ENCODE data around the gene CDR2. TPM values are rescaled to one million over a fixed set of nuclear protein-coding genes. Genes with fewer than 3 reads are reported as not detected.
A peak's percentile ranks its signal among the peaks of the same experiment; 100 is the strongest.
"Not testable (repeated sequence)": the region's sequence is repeated elsewhere in the genome, so short reads cannot be mapped to it uniquely, and the experiment has no call there.

The CDR2 gene
- 19.8 TPM for total RNA-seq

DNA sequence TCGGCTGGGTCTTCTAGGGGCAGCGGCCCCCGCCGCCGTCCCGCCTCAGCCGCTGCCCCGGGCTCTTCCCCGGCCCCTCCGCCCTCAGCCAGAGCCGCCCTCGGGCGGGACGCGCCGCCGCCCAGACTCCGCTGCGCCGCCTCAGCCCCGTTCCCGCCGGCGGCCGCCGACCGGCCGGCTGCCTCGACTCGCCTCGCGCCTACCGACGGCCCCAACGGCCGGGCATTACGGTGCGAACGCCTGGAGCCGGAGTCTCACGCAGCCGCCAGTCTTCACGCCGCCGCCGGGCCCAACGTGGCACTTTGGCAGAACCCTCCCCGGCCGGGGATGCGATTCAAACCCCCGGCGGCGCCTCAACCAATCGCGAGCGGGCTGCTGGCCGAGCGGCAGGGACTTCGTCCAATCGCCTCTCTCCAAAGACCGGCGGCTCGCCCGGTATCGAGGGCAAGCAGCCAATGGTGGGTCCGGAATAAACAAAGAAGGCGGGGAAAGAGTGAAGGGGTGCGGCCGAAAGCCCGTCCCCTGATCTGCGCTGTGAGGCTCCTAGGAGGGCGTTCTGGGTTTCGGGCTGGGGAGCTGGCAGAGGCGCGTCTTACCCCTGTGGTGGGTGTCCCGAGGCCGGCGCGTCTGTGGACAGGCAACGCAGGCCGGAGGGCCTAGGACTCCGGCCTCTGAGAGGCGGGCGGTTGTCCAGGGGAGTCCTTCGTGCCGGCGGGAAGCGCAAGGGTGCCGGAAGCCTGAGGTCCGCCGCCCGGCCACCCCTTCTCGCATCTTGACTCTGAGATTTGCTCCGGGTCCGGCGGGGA lies at the start of gene CDR2:
CDR2 (minus strand) TSS at position 309 of the 806 bp plus-strand sequence. CDS start 310 bp downstream, outside the sequence.
- DNase-seq, result peak; percentile 95

DNA sequence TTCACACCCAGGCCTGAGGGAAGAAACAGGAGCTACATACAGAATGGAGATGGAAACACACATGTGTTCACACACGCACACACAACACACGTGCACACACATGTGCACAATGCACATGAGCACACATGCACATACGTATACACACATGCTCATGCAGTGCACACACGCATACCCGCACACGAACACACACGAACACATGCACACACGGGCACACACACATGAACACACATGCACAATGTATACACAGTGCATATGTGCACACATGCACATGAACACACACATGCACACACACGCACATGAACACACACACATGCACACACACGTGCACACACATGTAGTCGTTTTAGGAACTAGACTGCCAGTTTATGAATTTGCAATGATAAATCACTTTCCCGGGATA lies 49.3 kb upstream of the CDR2 start:
- no peak for DNase-seq

DNA sequence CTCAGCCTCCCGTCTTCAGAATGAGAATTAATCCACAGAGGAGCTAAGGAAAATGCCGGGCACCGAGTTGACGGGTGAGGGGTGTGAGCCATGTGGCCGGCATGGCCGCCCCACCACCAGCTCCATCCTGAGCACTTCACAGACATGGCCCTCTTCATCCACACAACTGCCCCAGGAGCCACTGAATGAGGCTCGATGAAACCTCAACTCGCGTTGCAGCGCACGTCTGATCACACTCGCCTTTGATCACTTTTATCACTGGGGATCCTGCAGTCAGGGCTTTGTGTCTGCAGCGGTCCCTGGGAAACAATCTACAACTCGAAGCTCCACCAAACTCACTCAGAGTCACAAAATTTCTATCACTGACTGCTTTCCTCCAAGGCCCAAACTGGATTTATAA lies 46.7 kb upstream of the CDR2 start:
- DNase-seq, result no peak

DNA sequence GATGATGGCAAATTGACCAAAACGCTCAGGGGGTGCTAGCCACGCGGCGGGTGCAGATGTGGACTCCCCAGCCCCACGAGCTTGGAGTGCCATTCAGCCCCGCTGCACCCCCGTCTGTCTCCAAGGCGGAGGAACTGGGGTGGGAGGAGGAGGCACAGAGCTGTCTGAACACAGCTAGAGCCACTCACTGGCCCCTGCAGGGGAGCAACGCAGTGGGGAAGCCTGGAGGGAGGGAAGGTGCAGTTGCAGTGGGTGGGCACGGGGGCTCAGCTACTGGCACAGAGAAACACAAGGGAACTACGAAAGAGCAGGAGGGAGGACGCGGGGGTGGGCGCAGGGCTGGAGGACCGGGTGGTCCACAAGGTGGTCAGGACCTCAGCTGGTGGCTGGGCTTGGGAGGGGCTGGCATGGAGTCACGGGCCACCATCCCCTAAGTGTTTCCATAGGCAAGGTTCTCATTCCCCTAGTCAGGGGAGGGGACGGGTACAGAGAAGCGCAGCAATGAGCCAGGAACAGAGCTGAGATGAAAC lies 46.3 kb upstream of the CDR2 start:
- no peak for DNase-seq

DNA sequence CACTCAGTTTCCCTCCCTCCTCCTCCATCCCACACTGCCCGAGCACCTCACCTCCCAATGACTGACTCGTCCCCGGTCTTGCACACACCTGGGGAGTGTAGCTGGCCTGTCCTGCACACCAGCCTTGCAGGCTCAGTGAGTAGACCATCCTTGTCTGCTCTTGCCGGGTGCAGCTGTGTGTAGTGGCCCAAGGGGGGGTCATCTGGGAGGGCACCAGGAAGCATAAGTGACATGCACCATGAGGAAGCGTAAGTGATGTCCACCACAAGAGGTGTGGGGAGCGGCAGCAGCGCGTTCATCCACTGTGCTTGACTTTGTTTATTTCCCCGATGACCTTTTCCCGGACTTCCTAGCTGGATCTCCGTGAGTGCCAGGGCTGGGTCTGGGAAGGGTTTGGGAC lies 45.5 kb upstream of the CDR2 start:
- no peak for DNase-seq

DNA sequence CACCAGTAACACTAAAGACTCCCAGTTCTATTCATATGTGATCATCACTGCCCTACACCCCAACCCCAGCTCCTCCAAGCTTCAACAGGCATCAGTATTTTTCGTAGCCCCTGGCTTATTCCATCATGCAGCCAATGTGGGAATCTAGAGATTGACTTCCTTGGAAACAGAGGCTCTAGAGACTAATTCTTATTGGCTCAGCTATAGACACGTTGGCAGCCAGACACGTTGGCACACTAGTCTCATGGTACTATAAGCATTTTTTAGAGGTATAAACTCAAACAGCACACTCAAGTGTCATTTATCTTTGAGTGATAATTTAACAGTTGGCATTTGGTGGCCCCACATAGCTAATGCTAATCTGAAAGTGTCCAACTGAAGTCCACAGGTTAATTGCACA lies 44.4 kb upstream of the CDR2 start:
- no peak for DNase-seq

DNA sequence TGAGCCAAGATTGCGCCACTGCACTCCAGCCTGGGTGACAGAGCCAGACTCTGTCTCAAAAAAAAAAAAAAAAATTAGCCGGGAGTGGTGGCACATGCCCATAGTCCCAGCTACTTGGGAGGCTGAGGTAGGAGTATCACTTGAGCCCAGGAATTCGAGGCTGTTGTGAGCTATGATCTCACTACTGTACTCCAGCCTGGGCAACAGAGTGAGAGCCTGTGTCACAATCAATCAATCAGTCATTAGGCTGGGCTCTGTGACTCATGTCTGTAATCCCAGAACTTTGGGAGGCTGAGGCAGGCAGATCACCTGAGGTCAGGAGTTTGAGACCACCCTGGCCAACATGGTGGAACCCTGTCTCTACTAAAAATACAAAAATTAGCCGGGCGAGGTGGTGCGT lies 43.4 kb upstream of the CDR2 start:
- not testable (repeated sequence) for DNase-seq

DNA sequence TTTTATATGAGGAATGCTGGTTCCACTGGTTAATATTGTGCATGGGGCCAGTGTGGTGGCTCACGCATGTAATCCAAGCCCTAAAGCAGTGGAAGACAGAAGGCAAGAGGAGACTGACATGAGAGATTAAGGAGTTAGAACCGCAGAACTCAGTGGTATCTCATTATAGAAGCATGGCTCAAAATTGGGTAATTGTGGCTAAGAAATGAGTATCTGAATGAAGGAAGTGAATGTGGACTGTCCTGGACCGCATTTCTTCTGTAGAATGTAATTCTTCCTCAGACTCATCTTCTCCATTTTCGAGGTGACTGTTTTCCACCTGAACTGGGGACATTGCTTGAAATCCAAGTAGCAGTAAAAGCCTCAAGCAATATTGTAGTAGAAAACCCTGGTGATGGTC lies 42.6 kb upstream of the CDR2 start:
- no peak for DNase-seq

DNA sequence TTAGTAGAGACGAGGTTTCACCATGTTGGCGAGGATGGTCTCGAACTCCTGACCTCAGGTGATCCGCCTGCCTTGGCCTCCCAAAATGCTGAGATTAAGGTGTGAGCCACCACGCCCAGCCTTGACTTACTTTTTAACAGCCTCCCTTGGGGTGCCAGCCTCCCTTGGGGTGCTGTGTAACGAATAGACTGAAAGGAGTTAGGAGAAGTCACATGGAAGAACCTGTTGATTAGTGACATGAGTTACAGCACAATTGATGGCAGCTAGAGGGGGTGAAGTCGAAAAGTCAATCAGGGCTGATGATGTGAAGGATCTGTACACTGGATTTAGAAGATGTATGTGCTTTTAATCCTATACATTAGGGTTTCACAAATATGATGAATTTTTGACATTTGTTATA lies 39.4 kb upstream of the CDR2 start:
- no peak for DNase-seq

DNA sequence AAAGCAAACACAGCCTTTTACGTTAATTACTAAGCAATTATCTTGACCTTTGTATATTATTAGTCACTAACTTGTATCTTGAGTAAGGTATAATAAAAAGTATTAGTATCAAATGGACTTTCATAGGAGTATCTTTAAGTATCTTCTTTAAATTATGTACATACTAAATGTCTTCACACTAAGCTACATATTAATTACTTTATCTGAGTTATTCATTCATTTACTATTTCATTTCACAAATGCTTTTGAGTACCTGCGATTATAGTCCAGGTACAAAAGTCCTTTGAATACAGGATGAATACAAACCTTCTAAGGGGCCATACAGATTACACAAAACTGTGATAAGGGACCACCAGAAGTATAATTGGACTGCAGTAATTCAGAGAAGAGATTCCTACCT lies 33.1 kb upstream of the CDR2 start:
- DNase-seq, result no peak

DNA sequence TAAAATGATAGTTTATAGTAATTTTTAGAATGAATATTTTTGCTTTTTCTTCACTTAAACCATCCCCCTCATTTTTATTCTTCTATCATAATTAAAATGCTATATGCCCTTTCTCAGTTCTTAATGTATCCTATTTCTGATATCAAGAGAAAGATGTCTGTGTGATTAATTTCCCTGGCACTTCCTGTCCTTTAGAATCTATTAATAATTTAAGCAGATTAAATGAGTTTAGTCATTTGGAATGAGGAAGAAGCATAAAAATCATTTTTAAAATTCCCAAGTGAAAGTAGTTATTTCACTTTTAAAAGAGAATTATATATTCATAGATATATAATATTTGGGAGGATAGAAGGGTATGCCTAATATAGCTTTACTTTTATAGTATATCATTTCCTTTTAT lies 27.8 kb upstream of the CDR2 start:
- no peak for DNase-seq

DNA sequence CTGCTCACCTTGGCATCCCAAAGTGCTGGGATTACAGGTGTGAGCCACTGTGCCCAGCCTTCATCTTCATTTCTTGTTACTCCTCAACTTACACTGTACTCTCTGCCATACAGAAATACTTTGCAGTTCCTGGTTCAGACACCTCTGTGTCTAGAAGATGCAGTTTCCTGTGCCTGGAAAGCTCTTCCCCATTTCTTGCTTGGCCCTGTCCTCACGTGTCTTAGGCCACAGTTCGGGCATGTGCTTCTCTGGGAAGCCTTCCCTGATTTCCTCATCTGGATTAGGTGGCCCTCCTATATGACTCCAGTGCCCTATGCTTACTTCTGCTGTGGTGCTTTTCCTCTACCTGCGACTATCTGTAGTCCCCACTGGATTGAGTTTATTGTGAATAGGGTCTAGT lies 26.5 kb upstream of the CDR2 start:
- DNase-seq, result no peak

DNA sequence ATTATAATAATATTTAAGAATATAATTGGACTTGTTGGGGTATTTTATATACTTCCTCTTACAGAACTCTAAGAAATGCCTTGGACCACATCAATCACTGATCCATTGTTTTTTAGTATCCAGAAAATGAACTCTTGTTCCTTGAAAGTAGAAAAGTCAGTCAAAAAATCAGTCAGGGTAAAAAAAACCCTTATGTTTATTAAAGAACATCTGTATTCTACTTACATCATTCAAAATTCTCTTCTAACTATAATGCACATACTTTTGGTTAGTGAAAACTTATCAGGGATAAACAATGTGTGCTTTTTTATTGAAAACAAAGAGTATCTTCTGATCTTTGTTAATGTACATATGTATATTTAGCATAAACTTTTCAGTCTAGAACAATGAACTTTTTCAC lies 23.5 kb upstream of the CDR2 start:
- no peak for DNase-seq

DNA sequence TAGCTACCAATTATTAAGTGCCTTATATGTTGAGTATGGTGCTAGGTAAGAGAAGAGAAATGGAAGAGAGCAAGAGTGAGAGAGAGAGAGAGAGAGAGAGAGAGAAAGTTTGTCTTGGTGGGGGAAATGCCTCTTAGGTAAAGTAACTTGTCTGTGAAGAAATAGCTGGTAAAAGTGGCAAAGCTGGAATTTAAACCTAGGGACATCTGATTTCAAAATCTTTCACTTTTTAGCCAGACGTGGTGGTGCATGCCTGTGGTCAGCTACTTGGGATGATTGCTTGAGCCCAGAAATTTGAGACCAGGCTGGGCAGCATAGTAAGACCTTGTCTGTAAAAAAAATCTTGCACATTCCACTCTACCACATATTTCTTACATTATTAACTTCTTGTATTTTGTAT lies 23.0 kb upstream of the CDR2 start:
- no peak for DNase-seq

DNA sequence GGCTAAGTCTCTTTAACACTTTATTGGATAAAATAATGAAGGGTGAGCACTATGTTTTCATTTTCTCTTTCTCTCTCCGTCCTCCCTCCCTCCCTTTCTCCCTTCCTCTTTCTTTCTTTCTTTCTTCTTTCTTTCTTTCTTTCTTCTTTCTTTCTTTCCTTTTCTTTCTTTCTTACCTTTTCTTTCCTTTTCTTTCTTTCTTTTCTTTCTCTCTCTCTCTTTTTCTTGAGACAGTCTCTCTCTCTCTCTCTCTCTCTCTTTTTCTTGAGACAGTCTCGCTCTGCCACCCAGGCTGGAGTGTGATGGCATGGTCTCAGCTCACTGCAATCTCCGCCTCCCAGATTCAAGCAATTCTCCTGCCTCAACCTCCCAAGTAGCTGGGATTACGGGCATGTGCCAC lies 21.5 kb upstream of the CDR2 start:
- DNase-seq, result no peak

DNA sequence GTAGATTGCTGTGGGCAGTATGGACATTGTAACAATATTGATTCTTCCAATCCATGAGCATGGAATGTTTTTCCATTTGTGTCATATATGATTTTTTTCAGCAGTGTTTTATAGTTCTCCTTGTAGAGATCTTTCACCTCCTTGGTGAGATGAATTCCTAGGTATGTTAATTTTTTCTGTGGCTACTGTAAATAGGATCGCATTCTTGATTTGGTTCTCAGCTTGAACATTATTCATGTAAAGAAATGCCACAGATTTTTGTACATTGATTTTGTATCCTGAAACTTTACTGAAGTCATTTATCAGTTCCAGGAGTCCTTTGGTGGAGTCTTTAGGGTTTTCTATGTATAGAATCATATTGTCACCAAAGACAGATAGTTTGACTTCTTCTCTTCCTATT lies 19.7 kb upstream of the CDR2 start:
- no peak for DNase-seq

DNA sequence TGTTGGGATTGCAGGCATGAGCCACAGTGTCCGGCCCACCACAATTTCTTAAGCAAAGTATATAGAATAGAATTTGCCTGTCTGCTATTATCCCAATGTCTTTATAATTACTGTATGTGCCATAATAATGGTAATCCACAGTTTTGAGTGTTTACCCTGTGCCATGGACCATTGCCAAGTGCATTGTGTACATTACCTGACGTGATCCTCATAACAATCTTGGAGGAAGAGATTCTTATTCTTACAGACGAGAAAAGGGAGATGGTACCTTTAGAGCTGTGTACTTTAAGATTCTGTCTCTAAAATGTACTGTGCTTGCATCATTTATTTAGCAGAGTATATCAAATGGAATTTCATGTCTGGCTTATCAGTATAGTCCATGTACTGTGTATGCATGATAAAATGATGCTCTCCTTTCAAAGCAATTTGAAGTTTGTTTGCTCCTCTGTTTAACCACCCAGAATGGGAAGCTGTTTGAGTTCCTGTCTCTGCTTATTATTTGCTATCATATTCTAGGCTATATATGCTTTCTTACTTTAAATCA lies 13.8 kb upstream of the CDR2 start:
- no peak for DNase-seq

DNA sequence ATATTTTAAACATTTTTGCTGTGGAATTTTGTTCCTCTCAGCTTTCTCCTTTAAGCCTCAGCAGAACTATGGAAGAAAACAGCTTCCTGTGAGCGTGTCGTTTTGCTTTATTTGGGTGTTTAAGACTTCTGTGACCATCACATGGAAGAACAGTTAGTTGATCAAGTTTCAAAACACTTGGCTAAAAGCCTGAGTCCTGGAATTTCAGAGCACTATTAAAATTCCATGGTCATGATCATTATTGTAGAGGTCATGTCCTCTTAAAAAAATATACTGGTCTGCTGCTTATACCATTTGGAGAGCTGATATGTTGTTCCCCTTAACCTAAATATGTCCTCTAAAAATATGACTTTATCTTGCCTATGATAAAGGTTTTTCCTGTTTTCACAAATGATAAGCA lies 12.6 kb upstream of the CDR2 start:
- DNase-seq, result no peak

DNA sequence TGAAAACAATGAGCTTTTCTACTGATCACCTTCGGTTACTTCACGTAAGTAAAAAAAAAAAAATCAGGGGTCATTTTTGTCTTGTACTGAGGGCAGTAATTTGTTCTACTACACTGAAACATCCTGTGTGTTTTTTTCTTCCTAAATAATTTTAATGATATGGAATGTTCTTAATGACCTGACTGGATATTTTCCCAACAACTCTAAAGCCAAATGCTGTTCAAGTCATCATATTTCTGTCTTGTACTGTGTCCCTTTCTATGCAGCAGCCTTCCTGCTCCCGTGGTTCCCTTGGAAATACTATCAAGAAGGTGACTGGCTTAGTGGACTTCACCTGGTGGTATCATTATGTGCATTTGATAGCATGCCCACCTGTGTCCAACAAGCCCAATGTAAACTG lies 10.8 kb upstream of the CDR2 start:
- no peak for DNase-seq

DNA sequence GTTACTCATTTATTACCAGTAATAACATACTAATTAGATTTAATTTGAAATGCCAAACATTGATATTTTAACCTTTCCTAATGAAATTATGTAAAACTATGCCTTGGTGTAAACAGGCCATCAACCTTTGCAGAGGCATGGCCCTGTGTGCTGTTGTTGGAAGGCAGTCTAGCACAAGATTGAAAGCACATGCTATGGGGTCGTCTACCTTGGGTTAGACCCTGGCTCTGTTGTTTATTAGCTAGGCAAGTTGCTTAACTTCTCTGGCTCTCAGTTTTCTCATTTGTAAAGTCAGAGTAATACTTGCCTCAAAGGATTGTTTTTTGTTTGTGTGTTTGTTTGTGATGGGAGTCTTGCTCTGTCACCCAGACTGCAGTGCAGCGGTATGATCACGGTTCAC lies 9.4 kb upstream of the CDR2 start:
- no peak for DNase-seq

DNA sequence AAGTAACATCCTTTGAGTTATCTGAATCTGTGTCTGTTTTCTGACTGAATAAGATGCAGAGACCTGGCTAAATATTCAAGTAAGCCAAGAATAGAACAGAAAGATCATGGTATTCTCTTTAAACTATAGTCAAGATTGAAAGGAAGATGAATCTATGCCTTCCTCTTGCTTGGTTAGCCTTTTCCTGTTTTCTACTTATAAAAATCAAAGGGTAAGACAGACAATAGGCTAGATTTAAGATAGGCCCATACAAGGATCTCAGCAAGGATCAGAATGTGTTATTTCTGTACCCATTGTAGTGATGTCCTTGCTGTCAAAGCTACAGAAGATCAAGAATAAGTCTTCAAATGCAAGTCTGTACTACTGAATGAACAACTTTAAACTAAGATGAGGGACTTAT lies 7.0 kb upstream of the CDR2 start:
- DNase-seq, result no peak

DNA sequence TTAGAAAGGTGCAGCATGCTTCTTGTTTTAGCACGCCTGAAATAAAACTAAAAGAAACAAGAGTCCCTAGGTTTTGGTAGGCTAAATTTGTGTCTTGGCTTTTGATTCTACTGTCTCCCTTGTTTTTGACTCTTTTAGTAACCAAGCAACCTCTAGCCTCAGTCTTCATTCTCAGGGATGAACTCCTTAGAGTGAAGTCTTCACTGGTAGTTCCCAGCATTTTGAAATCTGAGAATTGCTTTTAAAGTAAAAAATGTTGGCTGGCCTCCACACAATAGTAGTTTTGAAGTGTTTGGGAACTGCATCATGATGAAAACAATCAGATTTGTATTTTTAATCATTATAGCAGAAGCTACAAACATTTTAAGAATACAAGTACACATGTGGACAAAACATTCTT lies 6.1 kb upstream of the CDR2 start:
- no peak for DNase-seq

DNA sequence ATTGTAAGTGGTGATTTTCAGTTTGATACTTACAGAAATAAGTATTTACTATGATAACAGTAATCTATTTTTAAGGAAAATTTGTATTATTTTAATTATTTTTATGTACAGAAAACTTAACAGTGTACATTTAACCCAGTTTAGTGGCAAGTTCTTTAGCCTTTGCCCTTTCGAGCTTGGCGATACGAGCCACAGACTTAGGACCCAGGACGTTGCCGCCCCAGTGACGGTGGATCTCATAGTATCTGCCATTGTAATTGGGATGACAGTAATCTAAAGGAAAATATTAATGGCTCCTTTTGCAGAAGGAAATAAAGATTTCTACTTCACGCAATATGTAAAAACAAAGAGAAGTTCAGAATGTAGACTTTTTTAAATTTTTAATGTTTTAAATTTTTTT lies 5.2 kb upstream of the CDR2 start:
- DNase-seq, result no peak

DNA sequence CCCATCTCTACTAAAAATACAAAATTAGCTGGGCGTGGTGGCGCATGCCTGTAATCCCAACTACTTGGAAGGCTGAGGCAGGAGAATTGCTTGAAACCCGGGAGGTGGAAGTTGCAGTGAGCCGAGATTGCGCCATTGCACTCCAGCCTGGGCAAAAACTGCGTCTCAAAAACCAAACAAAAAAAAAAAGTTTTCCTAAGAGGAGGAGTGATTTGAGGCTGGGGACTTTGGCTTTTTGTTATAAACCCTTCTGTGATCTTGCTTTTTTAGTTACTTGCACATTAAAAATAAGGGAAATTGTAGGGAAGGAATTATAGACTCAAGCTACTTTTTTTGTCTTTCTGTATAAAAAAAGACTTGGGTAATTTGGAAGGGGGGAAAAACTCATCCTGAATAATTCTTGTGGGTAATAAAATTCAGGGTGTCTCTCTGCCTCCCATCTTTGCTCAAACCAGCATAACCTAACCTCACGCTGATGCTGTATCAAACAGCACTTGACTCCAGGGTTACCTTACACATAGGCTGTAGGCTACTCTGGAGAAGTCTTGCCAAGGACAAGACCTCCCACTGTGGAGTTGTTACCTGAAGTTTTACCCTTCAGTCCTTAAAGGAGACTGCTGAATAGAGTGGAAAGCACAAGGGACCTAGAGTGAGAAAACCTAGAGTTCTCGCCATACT lies 1.7 kb upstream of the CDR2 start:
- no peak for DNase-seq

All from skin of body (tissue), 2 donors.